HG02870 (cell line): ENCODE measurements around the gene ATP5F1C.

Experiments
- ATAC-seq: cut with Tn5 transposase; IDR thresholded peaks from one replicate; pipeline ENCODE4 v1.9.1; 2021; ENCODE audit warnings: mild to moderate bottlenecking, moderate library complexity; ENCODE audit not compliant: unreplicated experiment

ATP5F1C gene

GRCh38 chr10:7836571-7836970 is 48.6 kb downstream of the ATP5F1C start:
- ATAC-seq: no peak

- no peak for ATAC-seq
Measured at GRCh38 chr10:7846591-7846990, 58.6 kb downstream of the ATP5F1C start.

GRCh38 chr10:7853226-7853842 is 65.4 kb downstream of the ATP5F1C start:
- ATAC-seq: no peak

GRCh38 chr10:7853890-7854289 is 65.9 kb downstream of the ATP5F1C start:
- no peak for ATAC-seq

GRCh38 chr10:7855205-7855604 is 67.2 kb downstream of the ATP5F1C start:
- no peak for ATAC-seq

- no peak for ATAC-seq
Measured at GRCh38 chr10:7856678-7857077, 68.7 kb downstream of the ATP5F1C start.

GRCh38 chr10:7857262-7857661 is 69.3 kb downstream of the ATP5F1C start:
- no peak for ATAC-seq
